H1 (cell line): ENCODE measurements around the gene LCE7A. TPM values are rescaled to one million over a fixed set of nuclear protein-coding genes. Genes with fewer than 3 reads are reported as not detected.

Experiments used
- CTCF ChIA-PET: fragments of 300-600 bp; sonication (Branson Sonifier 250); formaldehyde crosslinking; loops from one replicate; lab custom pipeline; 2021; ENCODE audit not compliant: partially characterized antibody; lab: Charles Lee
- POLR2A ChIA-PET: fragments of 300-600 bp; sonication (Branson Sonifier 250); formaldehyde crosslinking; loops from one replicate; lab custom pipeline; 2021; ENCODE audit warnings: inconsistent platforms; ENCODE audit not compliant: partially characterized antibody; lab: Charles Lee
- DNase-seq, 2 experiments: peaks; one replicate each; pipeline versions ENCODE4 v3.0.0 to v3.0.0-alpha.2; 2010 to 2022; ENCODE audit warnings: low spot score in 2 of 2, low read depth in 1 of 2, mixed read lengths in 1 of 2
- FAIRE-seq: peaks from 2 replicates; lab custom pipeline; 2011; peaks lifted over from hg19 to GRCh38; lab: Jason Lieb, UNC
- H2AFZ ChIP-seq: 2 replicates; pipeline ENCODE4 v1.8.1; 2012; ENCODE audit warnings: low read length, inconsistent platforms
- H2AK5ac ChIP-seq: 2 replicates; pipeline ENCODE4 v1.6.1; 2013; ENCODE audit warnings: low read depth, low read length
- H2BK120ac ChIP-seq: replicated peaks from 2 replicates; pipeline ENCODE3; 2013; ENCODE audit warnings: low read depth, low read length, inconsistent platforms
- H2BK12ac ChIP-seq: 2 replicates; pipeline ENCODE4 v1.6.1; 2013; ENCODE audit warnings: low read depth, low read length
- H2BK15ac ChIP-seq: 2 replicates; pipeline ENCODE4 v1.6.1; 2013; ENCODE audit warnings: low read length
- H2BK20ac ChIP-seq: 2 replicates; pipeline ENCODE4 v1.6.1; 2013; ENCODE audit warnings: low read length
- H2BK5ac ChIP-seq: 2 replicates; pipeline ENCODE4 v1.6.1; 2013; ENCODE audit warnings: low read depth, low read length
- H3K14ac ChIP-seq: 2 replicates; pipeline ENCODE4 v1.6.1; 2013; ENCODE audit warnings: inconsistent platforms; ENCODE audit not compliant: insufficient read length
- H3K18ac ChIP-seq: 2 replicates; pipeline ENCODE4 v1.6.1; 2013; ENCODE audit warnings: low read length; ENCODE audit errors: extremely low read depth
- H3K23ac ChIP-seq: 2 replicates; pipeline ENCODE4 v1.6.1; 2013; ENCODE audit warnings: inconsistent platforms; ENCODE audit not compliant: insufficient read length
- H3K23me2 ChIP-seq: 2 replicates; pipeline ENCODE4 v1.6.1; 2013; ENCODE audit warnings: low read depth, low read length
- H3K27ac ChIP-seq: 2 replicates; pipeline ENCODE4 v1.6.1; 2011; ENCODE audit warnings: low read depth, low read length, inconsistent platforms
- H3K27me3 ChIP-seq, 4 experiments: replicated peaks in 1 of 4; 1 replicate in 1 of 4; 2 replicates in 3 of 4; pipeline versions ENCODE4 v1.6.1 to v1.8.1; 2011 to 2013; ENCODE audit warnings: low read length in 3 of 4, mild to moderate bottlenecking in 3 of 4, inconsistent platforms in 2 of 4, mixed read lengths in 2 of 4, moderate library complexity in 1 of 4; ENCODE audit not compliant: control insufficient read depth in 3 of 4, insufficient read depth in 3 of 4; ENCODE audit errors: extremely low read depth in 1 of 4
- H3K36me3 ChIP-seq, 4 experiments: 2 replicates each; pipeline versions ENCODE4 v1.6.1 to v1.8.1; 2011 to 2013; ENCODE audit warnings: mild to moderate bottlenecking in 4 of 4, low read length in 3 of 4, moderate library complexity in 2 of 4, control low read depth in 1 of 4, inconsistent platforms in 1 of 4; ENCODE audit not compliant: insufficient read depth in 4 of 4, control insufficient read depth in 2 of 4
- H3K4ac ChIP-seq: replicated peaks from 2 replicates; pipeline ENCODE3; 2013; ENCODE audit warnings: low read length, low read depth, mixed read lengths, inconsistent platforms; ENCODE audit not compliant: insufficient read length
- H3K4me1 ChIP-seq, 4 experiments: replicated peaks in 1 of 4; 1 replicate in 1 of 4; 2 replicates in 3 of 4; pipeline versions ENCODE4 v1.6.1 to v1.8.1; 2011 to 2013; ENCODE audit warnings: low read length in 3 of 4, inconsistent platforms in 2 of 4, mixed read lengths in 1 of 4; ENCODE audit not compliant: insufficient read depth in 4 of 4, control insufficient read depth in 3 of 4
- H3K4me2 ChIP-seq, 2 experiments: 2 replicates each; pipeline versions ENCODE4 v1.6.1 to v1.8.1; 2011 to 2013; ENCODE audit warnings: low read depth in 2 of 2, low read length in 2 of 2, control low read depth in 1 of 2, inconsistent platforms in 1 of 2, mild to moderate bottlenecking in 1 of 2; ENCODE audit not compliant: insufficient read depth in 1 of 2
- H3K4me3 ChIP-seq, 4 experiments: fragments of 200-600, 300-600 bp in 1 of 4; sonication (generic), shearing (Covaris generic), sonication (Bioruptor Twin) in 1 of 4; 2 replicates each; pipeline versions ENCODE4 v1.5.1 to v1.8.1; 2011 to 2016; ENCODE audit warnings: low read length in 4 of 4, low read depth in 3 of 4, control low read depth in 2 of 4, inconsistent platforms in 2 of 4, mild to moderate bottlenecking in 2 of 4, mixed read lengths in 1 of 4, moderate library complexity in 1 of 4; ENCODE audit not compliant: insufficient read depth in 2 of 4; ENCODE audit errors: extremely low read depth in 1 of 4
- H3K56ac ChIP-seq: replicated peaks from 2 replicates; pipeline ENCODE3; 2013; ENCODE audit warnings: low read depth, mild to moderate bottlenecking, mixed read lengths, low read length, inconsistent platforms; ENCODE audit not compliant: insufficient read length
- H3K79me1 ChIP-seq: 2 replicates; pipeline ENCODE4 v1.6.1; 2013; ENCODE audit warnings: low read depth, low read length, control low read depth
- H3K79me2 ChIP-seq, 2 experiments: 2 replicates each; pipeline versions ENCODE4 v1.6.1 to v1.8.1; 2012 to 2013; ENCODE audit warnings: low read length in 2 of 2, mild to moderate bottlenecking in 2 of 2, inconsistent platforms in 1 of 2; ENCODE audit not compliant: insufficient read depth in 2 of 2, control insufficient read depth in 1 of 2
- H3K9ac ChIP-seq, 4 experiments: replicated peaks in 1 of 4; 1 replicate in 1 of 4; 2 replicates in 3 of 4; pipeline versions ENCODE4 v1.6.1 to v1.8.1; 2011 to 2013; ENCODE audit warnings: low read depth in 3 of 4, low read length in 3 of 4, control low read depth in 2 of 4, mild to moderate bottlenecking in 2 of 4, moderate library complexity in 2 of 4, inconsistent platforms in 1 of 4; ENCODE audit errors: extremely low read depth in 1 of 4
- H3K9me3 ChIP-seq, 2 experiments: 2 replicates each; pipeline versions ENCODE4 v1.6.1 to v1.8.1; 2012 to 2013; ENCODE audit warnings: mild to moderate bottlenecking in 2 of 2, moderate library complexity in 2 of 2, control low read depth in 1 of 2, inconsistent platforms in 1 of 2, low read depth in 1 of 2, low read length in 1 of 2, mixed read lengths in 1 of 2; ENCODE audit not compliant: insufficient read depth in 2 of 2
- H4K20me1 ChIP-seq, 2 experiments: replicated peaks in 1 of 2; 2 replicates each; pipeline versions ENCODE3 to v1.8.1; 2011 to 2013; ENCODE audit warnings: inconsistent platforms in 2 of 2, low read length in 2 of 2, mild to moderate bottlenecking in 1 of 2; ENCODE audit not compliant: insufficient read depth in 2 of 2, control insufficient read depth in 1 of 2
- H4K5ac ChIP-seq: 2 replicates; pipeline ENCODE4 v1.6.1; 2013; ENCODE audit warnings: low read length, low read depth, mixed read lengths, inconsistent platforms; ENCODE audit not compliant: insufficient read length
- H4K8ac ChIP-seq: 2 replicates; pipeline ENCODE4 v1.8.0; 2013; ENCODE audit warnings: mild to moderate bottlenecking, moderate library complexity, low read length, inconsistent platforms; ENCODE audit not compliant: insufficient read depth; ENCODE audit errors: extremely low read depth
- H4K91ac ChIP-seq: replicated peaks from 2 replicates; pipeline ENCODE3; 2013; ENCODE audit warnings: low read length, mixed read lengths, inconsistent platforms; ENCODE audit not compliant: insufficient read length
- CTBP2 ChIP-seq: IDR thresholded peaks from 2 replicates; pipeline ENCODE4 v1.7.0; 2011; ENCODE audit warnings: borderline replicate concordance, mild to moderate bottlenecking, moderate library complexity, mixed read lengths, low read length; ENCODE audit not compliant: insufficient read depth, insufficient read length
- JUND ChIP-seq: IDR thresholded peaks from 2 replicates; pipeline ENCODE4 v1.6.1; 2011; ENCODE audit warnings: mild to moderate bottlenecking, improper control_type of control experiment, low read length
- KDM4A ChIP-seq: IDR thresholded peaks from one replicate; pipeline ENCODE4 v1.7.1; 2012; ENCODE audit warnings: low read depth, mild to moderate bottlenecking, moderate library complexity, low read length, inconsistent platforms; ENCODE audit not compliant: severe bottlenecking
- SP2 ChIP-seq: IDR thresholded peaks from 2 replicates; pipeline ENCODE4 v1.6.1; 2012; ENCODE audit warnings: mild to moderate bottlenecking, low read length, inconsistent platforms
- SRF ChIP-seq: IDR thresholded peaks from 2 replicates; pipeline ENCODE4 v1.6.1; 2011; ENCODE audit warnings: mild to moderate bottlenecking, low read depth, low read length, moderate library complexity
- WGBS, 2 experiments: shearing (Covaris generic) in 1 of 2; methylation state at CpG; one replicate each; pipeline versions ENCODE4 v1.1.6 to v1.1.7; 2013 to 2015; ENCODE audit warnings: low lambda C conversion rate in 2 of 2, mixed read lengths in 2 of 2, inconsistent platforms in 1 of 2, low coverage in 1 of 2, missing lambda C conversion rate in 1 of 2; ENCODE audit not compliant: insufficient replicate concordance in 2 of 2, insufficient coverage in 1 of 2, insufficient read length in 1 of 2; ENCODE audit errors: extremely low coverage in 1 of 2, missing lambda C conversion rate in 1 of 2; 5-methylcytosine and 5-hydroxymethylcytosine counted together
- polyA plus RNA-seq, 7 experiments: library from polyadenylated mRNA; depleted of rRNA in 3 of 7; stranded (reverse) in 5 of 7; unstranded in 2 of 7; fragments of >200 nt in 5 of 7; fragments of 200-250 nt in 2 of 7; gene quantifications; 1 replicate in 5 of 7; 2 replicates in 1 of 7; 4 replicates in 1 of 7; pipeline versions ENCODE4 v1.2.1 to v1.2.3, GENCODE V29; 2011 to 2013; ENCODE audit warnings: missing spikeins in 2 of 7, mixed read lengths in 2 of 7
- total RNA-seq: library from RNA; stranded (reverse); fragmentation: NEBNext Ultra II Directional; extraction: Animal tissue kit (Norgen Biotek cat#: 25700); gene quantifications from 2 replicates; pipeline ENCODE4 v1.2.1, GENCODE V29; 2021

Gene LCE7A
- total and polyA plus RNA-seq, 2 of the 8 experiments (the other 6 are each of a cell fraction or from before 2014, with no cell fraction given) = not detected

DNA sequence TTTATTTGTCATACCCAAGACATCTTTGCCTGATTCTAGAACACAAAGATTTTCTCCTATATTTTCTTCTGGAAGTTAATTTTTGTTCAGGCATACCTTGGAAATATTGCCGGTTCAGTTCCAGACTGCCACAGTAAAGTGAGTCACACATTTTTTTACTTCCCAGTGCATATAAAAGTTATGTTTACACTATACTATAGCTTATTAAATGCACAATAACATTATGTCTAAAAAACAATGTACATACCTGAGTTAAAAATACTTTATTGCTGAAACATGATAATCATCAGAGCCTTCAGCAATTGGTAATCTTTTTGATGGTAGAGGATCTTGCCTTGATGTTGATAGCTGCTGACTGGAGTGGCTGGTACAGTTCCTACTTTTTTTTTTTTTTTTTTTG lies 28.3 kb downstream of the LCE7A start:
- Histone ChIP-seq H3K23me2 (no peaks in the 10 kb centered on the region), H3K79me1 (no peaks in the 10 kb centered on the region), H3K4me1 (no peaks in the 10 kb centered on the region), H2BK5ac (no peak overlapping the region), H3K18ac (no peak overlapping the region), H3K9me3 (peaks cover 2 to 6% of the 10 kb centered on the region in 2 experiments; a peak in 2 of 4 replicates), H3K4ac (no peak overlapping the region), H2BK20ac (no peak overlapping the region), H3K23ac (no peak overlapping the region), H2BK120ac (no peak overlapping the region), H3K79me2 (no peaks in the 10 kb centered on the region), H2AK5ac (no peak overlapping the region), H3K4me2 (no peak overlapping the region), H2BK12ac (no peak overlapping the region), H4K5ac (no peak overlapping the region), H3K4me3 (no peak overlapping the region), H3K56ac (no peak overlapping the region), H3K27me3 (no peaks in the 10 kb centered on the region), H3K14ac (no peak overlapping the region), H2AFZ (no peak overlapping the region), H3K36me3 (no peaks in the 10 kb centered on the region), H4K8ac (no peak overlapping the region), H2BK15ac (no peak overlapping the region), H3K27ac (no peak overlapping the region), H4K20me1 (no peaks in the 10 kb centered on the region)
- ChIA-PET POLR2A (no interaction called here), CTCF (interaction anchor here (0.7 to 1.5 kb wide), 3 partner anchors 17 to 334 kb away, joined by 3 to 6 read pairs (median 3); no protein-coding TSS in a partner anchor)
- WGBS, 2 experiments = 96% methylated on average over 1 of the region's 1 CpG; no CpG with 5 or more reads in 1 of the 2 experiments
- FAIRE-seq (no peak), DNase-seq (no peak)
- TF ChIP-seq SP2 (no peak), JUND (no peak), KDM4A (no peak), SRF (no peak), CTBP2 (no peak)
- TF ChIP-seq, all 59 proteins: peak for 0
- Histone ChIP-seq H3K9ac (no peak overlapping the region), H4K91ac (no peak overlapping the region)
